BJ (cell line): ENCODE measurements around the gene AURKAIP1. TPM values are rescaled to one million over a fixed set of nuclear protein-coding genes. Genes with fewer than 3 reads are reported as not detected.
A peak's percentile ranks its signal among the peaks of the same experiment; 100 is the strongest.

Experiments used
- CTCF ChIA-PET: fragments of 350-600 bp; formaldehyde crosslinking; extraction: SDS; loops from one replicate; lab custom pipeline; 2021; ENCODE audit warnings: antibody characterized with exemption, inconsistent platforms; lab: Yijun Ruan, JAX
- POLR2A ChIA-PET: fragments of 300-600 bp; sonication (Branson Sonifier 250); formaldehyde crosslinking; extraction: SDS; loops from one replicate; lab custom pipeline; 2021; ENCODE audit warnings: antibody characterized with exemption; lab: Charles Lee
- DNase-seq: peaks from one replicate; pipeline ENCODE4 v3.0.0-alpha.2; 2011; ENCODE audit warnings: low read depth
- H3K27me3 ChIP-seq: 2 replicates; pipeline ENCODE4 v1.6.0; 2011; ENCODE audit warnings: low read length; ENCODE audit not compliant: control insufficient read depth, insufficient read depth
- H3K36me3 ChIP-seq: 2 replicates; pipeline ENCODE4 v1.5.1; 2011; ENCODE audit warnings: low read length; ENCODE audit not compliant: control insufficient read depth, insufficient read depth
- H3K4me3 ChIP-seq: 2 replicates; pipeline ENCODE4 v1.5.1; 2011; ENCODE audit warnings: low read depth, mild to moderate bottlenecking, control low read depth, low read length
- CTCF ChIP-seq: IDR thresholded peaks from 2 replicates; pipeline ENCODE4 v1.5.1; 2011; ENCODE audit warnings: low read depth, mild to moderate bottlenecking, control low read depth, inconsistent platforms, low read length, moderate library complexity; ENCODE audit not compliant: insufficient read depth
- polyA minus RNA-seq: library from RNA; depleted of rRNA, polyadenylated mRNA; stranded (reverse); fragments of >200 nt; gene quantifications from 2 replicates; pipeline ENCODE4 v1.2.3, GENCODE V29; 2011; rRNA and poly(A)+ RNA removed
- polyA plus RNA-seq: library from polyadenylated mRNA; depleted of rRNA; stranded (reverse); fragments of >200 nt; gene quantifications from 2 replicates; pipeline ENCODE4 v1.2.3, GENCODE V29; 2011; rRNA removed

The AURKAIP1 gene
- polyA plus RNA-seq: 73.2 and 97.8 TPM in 2 replicates
- polyA minus RNA-seq: 12.7 and 14.4 TPM in 2 replicates

DNA sequence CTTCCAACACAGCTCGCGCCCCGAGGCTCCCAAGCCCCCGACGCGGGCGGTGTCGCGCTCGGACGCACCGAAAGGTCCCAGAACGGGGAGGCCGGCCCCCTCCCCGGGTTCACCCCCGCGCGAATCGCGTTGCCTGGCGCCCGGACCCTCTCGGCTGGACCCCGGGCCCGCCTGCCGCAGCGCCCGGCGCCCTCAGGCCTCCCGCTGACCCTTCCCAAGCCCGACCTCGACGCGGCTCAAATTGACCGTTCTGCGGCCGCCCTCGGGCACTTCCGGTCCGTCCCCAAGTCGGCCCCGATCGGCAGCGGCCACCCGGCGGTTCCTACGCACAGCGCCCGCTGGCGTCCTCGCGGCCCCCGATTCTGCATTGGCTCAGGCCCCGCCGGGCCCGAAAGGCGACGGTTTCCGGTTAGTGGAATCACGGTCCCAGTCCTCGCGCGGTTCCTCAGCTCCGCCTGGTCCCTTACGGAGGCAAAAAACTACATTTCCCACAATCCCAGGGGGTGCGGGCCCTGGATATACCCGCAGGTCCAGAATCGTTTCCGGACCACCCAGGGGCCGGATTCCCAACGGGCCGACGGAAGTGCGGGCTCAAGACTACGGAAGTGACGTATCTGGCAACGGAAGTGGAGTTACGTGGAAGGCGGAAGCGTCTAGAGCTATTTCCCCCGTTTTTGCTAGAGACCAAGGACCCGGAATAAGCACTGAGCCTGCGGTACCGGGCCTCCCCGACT is at the start of gene AURKAIP1:
AURKAIP1 (minus strand) TSS at position 279 of the 734 bp plus-strand sequence. CDS start 451 bp downstream, outside the sequence.
- TF ChIP-seq CTCF: peak; percentile 51
- H3K4me3 ChIP-seq: peak within 1 kb of the TSS; percentile 78
- H3K36me3 ChIP-seq: peaks cover 5% of the 10 kb centered on the region
- POLR2A ChIA-PET: interaction anchor here (0.5 to 1.2 kb wide), 8 partner anchors 16 to 534 kb away, joined by 3 to 19 read pairs (median 5); partner anchors contain the start of genes CCNL2 and MXRA8
- H3K27me3 ChIP-seq: no peaks in the 10 kb centered on the region
- CTCF ChIA-PET: interaction anchor here (0.6 to 6.4 kb wide), 10 partner anchors 10 to 1941 kb away, joined by 3 to 46 read pairs (median 4); partner anchors contain the start of genes CCNL2 and DVL1
- DNase-seq: peak; percentile 99

- CTCF ChIA-PET: interaction anchor here (0.9 kb wide), 1 partner anchor 13 kb away, joined by 3 read pairs; no protein-coding TSS in a partner anchor
- DNase-seq: no peak
- POLR2A ChIA-PET: no interaction called here
- no peak for TF ChIP-seq CTCF
- no peaks in the 10 kb centered on the region for H3K36me3 ChIP-seq
- H3K27me3 ChIP-seq: no peaks in the 10 kb centered on the region
- H3K4me3 ChIP-seq: no peak overlapping the region
These were observed 49.7 kb upstream of the AURKAIP1 start for GRCh38 chr1:1424707-1425106.

DNA sequence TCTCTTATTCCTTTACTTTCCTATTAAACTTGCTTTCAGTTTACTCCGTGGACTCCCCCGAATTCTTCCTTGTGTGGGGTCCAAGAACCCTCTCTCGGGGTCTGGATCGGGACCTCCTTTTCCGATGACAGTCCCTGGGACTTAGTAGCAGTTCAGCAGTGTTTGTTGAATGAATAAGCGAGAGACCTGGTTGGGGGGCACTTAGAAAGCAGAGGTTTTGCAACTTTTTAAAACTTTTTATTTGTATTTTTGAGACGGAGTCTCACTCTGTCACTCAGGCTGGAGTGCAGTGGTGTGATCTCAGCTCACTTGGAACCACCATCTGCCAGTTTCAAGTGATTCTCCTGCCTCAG is 48.2 kb upstream of the AURKAIP1 start:
- no peak overlapping the region for H3K4me3 ChIP-seq
- TF ChIP-seq CTCF: no peak
- no peaks in the 10 kb centered on the region for H3K27me3 ChIP-seq
- ChIA-PET POLR2A (no interaction called here), CTCF (no interaction called here)
- DNase-seq: no peak
- no peaks in the 10 kb centered on the region for H3K36me3 ChIP-seq

- H3K4me3 ChIP-seq: no peak overlapping the region
- no peaks in the 10 kb centered on the region for H3K27me3 ChIP-seq
- ChIA-PET CTCF (no interaction called here), POLR2A (no interaction called here)
- H3K36me3 ChIP-seq: no peaks in the 10 kb centered on the region
- DNase-seq: no peak
- no peak for TF ChIP-seq CTCF
These were observed 47.6 kb upstream of the AURKAIP1 start for GRCh38 chr1:1422465-1423244.

- POLR2A ChIA-PET: no interaction called here
- CTCF ChIA-PET: no interaction called here
- H3K4me3 ChIP-seq: no peak overlapping the region
- no peaks in the 10 kb centered on the region for H3K27me3 ChIP-seq
- TF ChIP-seq CTCF: no peak
- no peaks in the 10 kb centered on the region for H3K36me3 ChIP-seq
- no peak for DNase-seq
These were observed 47.0 kb upstream of the AURKAIP1 start for GRCh38 chr1:1421907-1422464.
